CD14-positive monocyte (primary cell): ENCODE results near the gene FDPS. TPM values are rescaled to one million over a fixed set of nuclear protein-coding genes. Genes with fewer than 3 reads are reported as not detected.

Experiments used
- DNase-seq, 3 donors: peaks; one replicate each; pipeline ENCODE4 v3.0.0-alpha.2; 2011 to 2022
- H2AFZ ChIP-seq: 2 replicates; pipeline ENCODE4 v1.6.0; 2012; ENCODE audit warnings: mild to moderate bottlenecking, low read depth, low read length, inconsistent platforms; ENCODE audit not compliant: insufficient read depth, poor library complexity, severe bottlenecking
- H3K27ac ChIP-seq, 2 donors: 1 replicate in 1 of 2; 2 replicates in 1 of 2; pipeline ENCODE4 v1.5.1; 2012 to 2013; ENCODE audit warnings: low read length in 2 of 2, control low read depth in 1 of 2, inconsistent platforms in 1 of 2, low read depth in 1 of 2, mild to moderate bottlenecking in 1 of 2
- H3K27me3 ChIP-seq, 2 donors: one replicate each; pipeline versions ENCODE4 v1.6.0 to v1.6.1; 2011 to 2013; ENCODE audit warnings: low read length in 2 of 2; ENCODE audit not compliant: control insufficient read depth in 2 of 2, insufficient read depth in 2 of 2
- H3K36me3 ChIP-seq, 2 donors: replicated peaks in 1 of 2; 1 replicate in 1 of 2; 2 replicates in 1 of 2; pipeline versions ENCODE4 v1.5.1 to v1.6.1; 2012 to 2013; ENCODE audit warnings: low read length in 2 of 2, control low read depth in 1 of 2, inconsistent platforms in 1 of 2, mild to moderate bottlenecking in 1 of 2; ENCODE audit not compliant: insufficient read depth in 2 of 2, control insufficient read depth in 1 of 2
- H3K4me1 ChIP-seq, 2 donors: 1 replicate in 1 of 2; 2 replicates in 1 of 2; pipeline versions ENCODE4 v1.5.1 to v1.6.1; 2012 to 2013; ENCODE audit warnings: low read length in 2 of 2, control low read depth in 1 of 2, inconsistent platforms in 1 of 2, mild to moderate bottlenecking in 1 of 2, moderate library complexity in 1 of 2; ENCODE audit not compliant: insufficient read depth in 2 of 2, control insufficient read depth in 1 of 2
- H3K4me2 ChIP-seq: replicated peaks from 2 replicates; pipeline ENCODE3; 2012; ENCODE audit warnings: low read length, moderate library complexity, mild to moderate bottlenecking; ENCODE audit not compliant: poor library complexity, severe bottlenecking; ENCODE audit errors: extremely low read depth
- H3K4me3 ChIP-seq, 3 experiments: fragments of 200-600 bp in 1 of 3; sonication (generic) in 1 of 3; replicated peaks in 1 of 3; 1 replicate in 2 of 3; 2 replicates in 1 of 3; pipeline ENCODE4 v1.5.1; 2011 to 2013; ENCODE audit warnings: low read length in 3 of 3, mild to moderate bottlenecking in 3 of 3, control low read depth in 2 of 3, low read depth in 2 of 3, inconsistent platforms in 1 of 3, moderate library complexity in 1 of 3
- H3K79me2 ChIP-seq: 2 replicates; pipeline ENCODE4 v1.6.0; 2012; ENCODE audit warnings: mild to moderate bottlenecking, control low read depth, inconsistent platforms, low read length, moderate library complexity; ENCODE audit not compliant: insufficient read depth
- H3K9ac ChIP-seq: 2 replicates; pipeline ENCODE4 v1.6.0; 2017; ENCODE audit warnings: low read length, mild to moderate bottlenecking; ENCODE audit not compliant: insufficient read depth, poor library complexity, severe bottlenecking
- H3K9me3 ChIP-seq, 2 donors: replicated peaks in 1 of 2; 1 replicate in 1 of 2; 2 replicates in 1 of 2; pipeline versions ENCODE4 v1.5.1 to v1.6.1; 2012 to 2013; ENCODE audit warnings: low read length in 2 of 2, control low read depth in 1 of 2; ENCODE audit not compliant: control insufficient read depth in 1 of 2, insufficient read depth in 1 of 2
- H4K20me1 ChIP-seq: 2 replicates; pipeline ENCODE4 v1.6.0; 2012; ENCODE audit warnings: mild to moderate bottlenecking, low read length, control low read depth, moderate library complexity; ENCODE audit not compliant: insufficient read depth
- H3K27ac Mint-ChIP-seq, 7 donors: one replicate each; pipeline ENCODE4 v1.8.0; 2020; ENCODE audit warnings: mild to moderate bottlenecking in 7 of 7, mixed read lengths in 7 of 7, moderate library complexity in 6 of 7, inconsistent platforms in 2 of 7
- H3K27me3 Mint-ChIP-seq, 3 donors: one replicate each; pipeline ENCODE4 v1.8.0; 2021 to 2022; ENCODE audit warnings: low read depth in 3 of 3, mild to moderate bottlenecking in 3 of 3, mixed read lengths in 3 of 3, moderate library complexity in 3 of 3, inconsistent platforms in 1 of 3
- H3K36me3 Mint-ChIP-seq, 2 donors: one replicate each; pipeline ENCODE4 v1.8.0; 2020; ENCODE audit warnings: mixed read lengths in 2 of 2, inconsistent platforms in 1 of 2, mild to moderate bottlenecking in 1 of 2
- H3K4me1 Mint-ChIP-seq: one replicate; pipeline ENCODE4 v1.8.0; 2020; ENCODE audit warnings: mild to moderate bottlenecking, mixed read lengths
- H3K4me3 Mint-ChIP-seq, 2 donors: one replicate each; pipeline ENCODE4 v1.8.0; 2020; ENCODE audit warnings: mild to moderate bottlenecking in 2 of 2, mixed read lengths in 2 of 2, moderate library complexity in 1 of 2
- H3K9me3 Mint-ChIP-seq, 7 donors: one replicate each; pipeline ENCODE4 v1.8.0; 2020 to 2022; ENCODE audit warnings: mixed read lengths in 7 of 7, mild to moderate bottlenecking in 6 of 7, moderate library complexity in 6 of 7, inconsistent platforms in 2 of 7
- CTCF ChIP-seq: fragments of 200-600 bp; IDR thresholded peaks from one replicate; pipeline ENCODE4 v1.8.0; 2022; ENCODE audit warnings: antibody characterized with exemption, mild to moderate bottlenecking
- WGBS: methylation state at CpG from one replicate; pipeline ENCODE4 v1.1.5; 2013; ENCODE audit warnings: missing lambda C conversion rate; ENCODE audit not compliant: insufficient coverage; 5-methylcytosine and 5-hydroxymethylcytosine counted together
- intact Hi-C, 2 donors: fragments of 100-400 bp; cut with micrococcal nuclease; formaldehyde crosslinking; loops; one replicate each; pipeline versions ENCODE4 v1.15.0 to v1.15.1; 2023
- polyA plus RNA-seq, 3 donors: library from polyadenylated mRNA; depleted of rRNA in 1 of 3; unstranded in 2 of 3; stranded (reverse) in 1 of 3; fragments of 300-500 nt in 2 of 3; fragments of >200 nt in 1 of 3; fragmentation: Illumina TruSeq in 2 of 3; gene quantifications; 1 replicate in 2 of 3; 2 replicates in 1 of 3; pipeline ENCODE4 v1.2.3, GENCODE V29; 2012 to 2021

Gene FDPS
- polyA plus RNA-seq, 3 donors: 92.5 to 123 (median 117) TPM

DNA sequence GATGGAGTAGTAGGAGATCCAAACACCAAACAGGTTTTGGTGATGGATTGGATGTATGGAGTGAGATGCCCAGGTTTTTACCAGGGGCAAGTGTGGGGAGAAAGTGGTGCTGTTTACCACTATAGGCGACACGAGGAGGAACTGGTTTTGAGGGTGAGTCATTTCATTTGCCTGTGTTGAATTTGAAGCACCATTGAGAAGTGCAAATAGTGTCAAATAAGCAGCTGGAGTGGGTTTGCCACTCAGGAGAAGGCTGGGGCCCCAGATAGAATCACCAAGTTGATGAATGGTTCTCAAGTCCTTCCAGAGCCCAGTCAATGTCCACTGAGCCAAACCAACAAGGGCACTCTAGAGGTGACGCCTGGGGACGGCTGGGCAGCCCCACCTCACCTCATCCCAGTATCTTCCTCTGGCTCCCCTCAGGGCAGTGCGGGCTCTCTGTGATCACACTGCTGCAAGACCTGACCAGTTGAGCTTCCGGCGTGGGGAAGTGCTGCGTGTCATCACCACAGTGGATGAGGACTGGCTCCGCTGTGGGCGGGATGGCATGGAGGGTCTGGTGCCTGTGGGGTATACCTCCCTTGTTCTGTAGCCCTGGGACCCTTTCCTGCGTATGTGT is 21.4 kb downstream of the FDPS start:
- Mint-ChIP-seq H3K4me3 (no peak overlapping the region), H3K9me3 (no peaks in the 10 kb centered on the region), H3K27me3 (no peaks in the 10 kb centered on the region), H3K36me3 (peaks cover 30 to 68% of the 10 kb centered on the region in 2 donors), H3K4me1 (peaks cover 17% of the 10 kb centered on the region), H3K27ac (peak overlapping the region in 3 of 7 donors; percentile 1 to 14 (median 8))
- H3K4me2 ChIP-seq: no peak overlapping the region
- WGBS: 76% methylated on average over 5 of the region's 11 CpGs
- peaks cover 14% of the 10 kb centered on the region for H4K20me1 ChIP-seq
- H3K9ac ChIP-seq: no peak overlapping the region
- no peak overlapping the region for H2AFZ ChIP-seq
- no peak for DNase-seq
- intact Hi-C loops: no loop called here
- no peaks in the 10 kb centered on the region for H3K27me3 ChIP-seq
- no peaks in the 10 kb centered on the region for H3K9me3 ChIP-seq
- no peak for TF ChIP-seq CTCF
- H3K79me2 ChIP-seq: peaks cover 1% of the 10 kb centered on the region
- H3K36me3 ChIP-seq: peaks cover 31 to 62% of the 10 kb centered on the region in 2 donors
- peaks cover 5 to 9% of the 10 kb centered on the region in 2 donors for H3K4me1 ChIP-seq
- no peak overlapping the region for H3K27ac ChIP-seq
- no peak overlapping the region for H3K4me3 ChIP-seq

DNA sequence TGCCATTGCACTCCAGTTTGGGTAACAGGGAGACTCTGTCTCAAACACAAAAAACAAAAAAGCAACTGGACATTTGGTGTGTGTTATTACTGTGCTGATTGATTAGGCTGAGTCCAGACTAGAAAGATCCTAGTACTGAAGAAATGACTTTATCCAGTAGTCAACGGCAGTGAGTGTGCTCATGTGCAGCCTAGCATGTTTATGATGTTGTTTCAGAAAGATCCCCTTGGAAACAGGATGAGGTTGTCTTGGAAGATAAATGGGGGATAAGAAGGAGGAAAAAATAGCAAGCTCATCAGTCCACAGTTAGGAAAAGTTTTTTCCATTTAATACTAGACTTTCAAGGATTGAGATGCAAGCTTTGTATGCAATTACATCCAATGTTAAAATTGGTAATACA is 26.3 kb downstream of the FDPS start:
- WGBS: 89% methylated on average over 1 of the region's 1 CpG
- no peak overlapping the region for H2AFZ ChIP-seq
- H3K79me2 ChIP-seq: no peaks in the 10 kb centered on the region
- no peak overlapping the region for H3K4me2 ChIP-seq
- Mint-ChIP-seq H3K36me3 (peaks cover 62 to 89% of the 10 kb centered on the region in 2 donors), H3K4me1 (peaks cover 6% of the 10 kb centered on the region), H3K27ac (no peak overlapping the region), H3K27me3 (no peaks in the 10 kb centered on the region), H3K9me3 (no peaks in the 10 kb centered on the region), H3K4me3 (no peak overlapping the region)
- peaks cover 8% of the 10 kb centered on the region for H4K20me1 ChIP-seq
- no peaks in the 10 kb centered on the region for H3K4me1 ChIP-seq
- no peaks in the 10 kb centered on the region for H3K27me3 ChIP-seq
- H3K36me3 ChIP-seq: peaks cover 74 to 94% of the 10 kb centered on the region in 2 donors
- no peak overlapping the region for H3K27ac ChIP-seq
- no peak overlapping the region for H3K9ac ChIP-seq
- H3K9me3 ChIP-seq: no peaks in the 10 kb centered on the region
- no peak overlapping the region for H3K4me3 ChIP-seq
- no peak for DNase-seq
- intact Hi-C loops: no loop called here
- TF ChIP-seq CTCF: no peak
